ENCODE results near the gene BTBD16. TPM values are rescaled to one million over a fixed set of nuclear protein-coding genes. Genes with fewer than 3 reads are reported as not detected.

Gene BTBD16
- total RNA-seq: 1 to 10 TPM in 1 of 4 donors, under 1 TPM in 1, not detected in 2; 0.42 to 1.2 TPM

GRCh38 chr10:122271076-122271475 is at the start of gene BTBD16:
TSS of gene BTBD16 (plus strand) at chr10:122271296. CDS start at chr10:122275082, 3,786 bp downstream.
- H3K9me3 ChIP-seq: no peaks in the 10 kb centered on the region
- TF ChIP-seq POLR2A (IDR thresholded peaks at IDR 0.05) (no peak), EP300 (IDR thresholded peaks at IDR 0.05) (no peak), CTCF (IDR thresholded peaks at IDR 0.05) (no peak)
- H3K36me3 ChIP-seq: peaks cover 0 to 9% (median 0%) of the 10 kb centered on the region in 3 donors
- H3K4me1 ChIP-seq: peaks cover 0 to 4% (median 0%) of the 10 kb centered on the region in 4 donors
- no peak within 1 kb of the TSS for H3K27ac ChIP-seq
- no peak for DNase-seq (ENCODE audit: low spot score in 2 of 2)
- no peak within 1 kb of the TSS for H3K4me3 ChIP-seq
- no peaks in the 10 kb centered on the region for H3K27me3 ChIP-seq
- 63 to 66% methylated on average over 5 of the region's 5 CpGs for WGBS, 2 donors

DNA sequence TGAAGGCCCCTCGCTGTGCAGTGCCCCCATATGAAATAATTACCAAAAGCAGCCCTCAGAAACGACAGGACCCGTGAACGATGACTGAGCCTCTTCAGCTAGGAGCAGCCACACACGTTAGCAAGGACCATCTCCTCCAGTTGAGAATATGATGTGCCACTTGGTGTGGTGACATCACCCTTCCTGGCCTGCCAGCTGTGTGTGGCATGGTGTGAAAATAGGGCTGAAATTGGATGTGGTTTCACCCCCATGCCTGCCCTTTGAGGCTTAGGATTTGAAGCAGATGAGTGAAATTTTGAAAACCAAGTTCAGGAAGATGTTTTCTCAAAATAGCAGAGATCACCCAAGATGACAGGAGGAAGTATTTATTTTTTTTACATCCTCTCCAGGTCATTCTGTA is 49.1 kb upstream of the BTBD16 start:
- Histone ChIP-seq H3K36me3 (peaks cover 0 to 93% (median 0%) of the 10 kb centered on the region in 3 donors), H3K9me3 (no peaks in the 10 kb centered on the region), H3K27ac (no peak overlapping the region), H3K27me3 (no peaks in the 10 kb centered on the region), H3K4me3 (no peak overlapping the region), H3K4me1 (no peaks in the 10 kb centered on the region)
- TF ChIP-seq CTCF (IDR thresholded peaks at IDR 0.05): no peak
- no peak for TF ChIP-seq EP300 (IDR thresholded peaks at IDR 0.05)
- no peak for TF ChIP-seq POLR2A (IDR thresholded peaks at IDR 0.05)
- 73 to 84% methylated on average over 5 of the region's 5 CpGs for WGBS, 2 donors
- no peak for DNase-seq (ENCODE audit: low spot score in 2 of 2)

GRCh38 chr10:122222638-122223037 is 48.5 kb upstream of the BTBD16 start:
- TF ChIP-seq CTCF (IDR thresholded peaks at IDR 0.05) (no peak), POLR2A (IDR thresholded peaks at IDR 0.05) (no peak), EP300 (IDR thresholded peaks at IDR 0.05) (no peak)
- 84 to 88% methylated on average over 7 of the region's 7 CpGs for WGBS, 2 donors
- H3K36me3 ChIP-seq: peaks cover 0 to 93% (median 0%) of the 10 kb centered on the region in 3 donors

GRCh38 chr10:122224159-122224558 is 46.9 kb upstream of the BTBD16 start:
- Histone ChIP-seq H3K36me3 (peaks cover 0 to 93% (median 0%) of the 10 kb centered on the region in 3 donors), H3K4me1 (no peaks in the 10 kb centered on the region), H3K27me3 (no peaks in the 10 kb centered on the region), H3K4me3 (no peak overlapping the region), H3K27ac (no peak overlapping the region), H3K9me3 (no peaks in the 10 kb centered on the region)
- WGBS, 2 donors: 87 to 93% methylated on average over 9 of the region's 9 CpGs
- no peak for TF ChIP-seq POLR2A (IDR thresholded peaks at IDR 0.05)
- no peak for TF ChIP-seq CTCF (IDR thresholded peaks at IDR 0.05)
- no peak for TF ChIP-seq EP300 (IDR thresholded peaks at IDR 0.05)
- DNase-seq (ENCODE audit: low spot score in 2 of 2): no peak

More at GRCh38 chr10:122222638-122223037, 48.5 kb upstream of the BTBD16 start:
- H3K9me3 ChIP-seq: no peaks in the 10 kb centered on the region
- no peak overlapping the region for H3K4me3 ChIP-seq
- H3K27ac ChIP-seq: no peak overlapping the region
- DNase-seq (ENCODE audit: low spot score in 2 of 2): no peak
- no peaks in the 10 kb centered on the region for H3K27me3 ChIP-seq
- no peaks in the 10 kb centered on the region for H3K4me1 ChIP-seq

DNA sequence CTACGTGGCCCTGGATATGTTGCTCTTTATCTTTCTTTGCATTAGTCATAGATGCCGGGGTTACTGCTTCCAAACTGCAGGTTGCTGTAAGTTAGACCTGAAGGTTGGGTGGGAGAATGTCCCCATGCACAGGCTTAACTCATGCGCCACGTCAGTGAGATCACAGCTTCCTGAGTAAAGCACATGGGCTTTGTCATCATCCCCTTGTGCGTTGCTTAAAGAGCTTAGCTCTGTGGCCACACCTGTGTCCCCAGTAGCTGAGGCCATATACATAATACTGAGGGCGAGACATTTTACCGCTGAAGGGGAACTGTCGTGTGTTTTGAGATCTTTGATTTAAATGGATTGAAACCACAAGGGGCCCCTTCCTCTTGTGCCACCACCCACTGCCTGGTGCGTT is 45.8 kb upstream of the BTBD16 start:
- H3K27me3 ChIP-seq: no peaks in the 10 kb centered on the region
- H3K4me3 ChIP-seq: no peak overlapping the region
- no peaks in the 10 kb centered on the region for H3K9me3 ChIP-seq
- DNase-seq (ENCODE audit: low spot score in 2 of 2): no peak
- TF ChIP-seq POLR2A (IDR thresholded peaks at IDR 0.05) (no peak), EP300 (IDR thresholded peaks at IDR 0.05) (no peak), CTCF (IDR thresholded peaks at IDR 0.05) (no peak)
- no peak overlapping the region for H3K27ac ChIP-seq
- no peaks in the 10 kb centered on the region for H3K4me1 ChIP-seq
- WGBS, 2 donors: 87 to 90% methylated on average over 9 of the region's 9 CpGs
- peaks cover 0 to 94% (median 0%) of the 10 kb centered on the region in 3 donors for H3K36me3 ChIP-seq

Data from tibial nerve (tissue), 4 donors.